Lower leg skin (tissue), 4 donors: Measurements from ENCODE around the gene CEP128. TPM values are rescaled to one million over a fixed set of nuclear protein-coding genes. Genes with fewer than 3 reads are reported as not detected.

ENCODE experiments used
- DNase-seq, 2 donors: peaks; one replicate each; pipeline ENCODE4 v3.0.0-alpha.2; 2019; ENCODE audit warnings: low spot score in 2 of 2
- H3K4me3 ChIP-seq: fragments of 200-600 bp; sonication (generic); 2 replicates; pipeline ENCODE4 v1.5.1; 2017; ENCODE audit warnings: mild to moderate bottlenecking, low read depth; ENCODE audit not compliant: poor library complexity, severe bottlenecking
- POLR2A ChIP-seq, 2 donors: fragments of 450-650 bp; IDR thresholded peaks; one replicate each; pipeline ENCODE4 v1.6.1; 2016 to 2017; ENCODE audit warnings: antibody characterized with exemption in 2 of 2, mild to moderate bottlenecking in 1 of 2, moderate library complexity in 1 of 2
- WGBS, 2 donors: methylation state at CpG; one replicate each; pipeline ENCODE4 v1.1.5; 2018; 5-methylcytosine and 5-hydroxymethylcytosine counted together
- intact Hi-C: fragments of 100-400 bp; cut with DNase I; formaldehyde crosslinking; loops from one replicate; pipeline ENCODE4 v1.15.0; 2023; ENCODE audit warnings: low total_unique reads
- total RNA-seq, 4 donors: library from RNA; depleted of rRNA; stranded (reverse); fragments of >200 nt; gene quantifications; one replicate each; pipeline ENCODE4 v1.1.0, GENCODE V29; 2016
- TF ChIP-seq, protein P1 (sequence below), 3 donors: fragments of 450-650 bp; IDR thresholded peaks; one replicate each; pipeline ENCODE4 v1.5.1; 2016; ENCODE audit warnings: antibody characterized with exemption in 3 of 3, mild to moderate bottlenecking in 3 of 3, moderate library complexity in 2 of 3

Gene CEP128
- total RNA-seq, 4 donors from 2014 or later, result 5.9 to 10.5 (median 9.0) TPM

GRCh38 chr14:80768646-80769045 lies 172.9 kb downstream of the CEP128 start:
- TF ChIP-seq POLR2A (IDR thresholded peaks at IDR 0.05), result no peak
- TF ChIP-seq, protein P1, sequence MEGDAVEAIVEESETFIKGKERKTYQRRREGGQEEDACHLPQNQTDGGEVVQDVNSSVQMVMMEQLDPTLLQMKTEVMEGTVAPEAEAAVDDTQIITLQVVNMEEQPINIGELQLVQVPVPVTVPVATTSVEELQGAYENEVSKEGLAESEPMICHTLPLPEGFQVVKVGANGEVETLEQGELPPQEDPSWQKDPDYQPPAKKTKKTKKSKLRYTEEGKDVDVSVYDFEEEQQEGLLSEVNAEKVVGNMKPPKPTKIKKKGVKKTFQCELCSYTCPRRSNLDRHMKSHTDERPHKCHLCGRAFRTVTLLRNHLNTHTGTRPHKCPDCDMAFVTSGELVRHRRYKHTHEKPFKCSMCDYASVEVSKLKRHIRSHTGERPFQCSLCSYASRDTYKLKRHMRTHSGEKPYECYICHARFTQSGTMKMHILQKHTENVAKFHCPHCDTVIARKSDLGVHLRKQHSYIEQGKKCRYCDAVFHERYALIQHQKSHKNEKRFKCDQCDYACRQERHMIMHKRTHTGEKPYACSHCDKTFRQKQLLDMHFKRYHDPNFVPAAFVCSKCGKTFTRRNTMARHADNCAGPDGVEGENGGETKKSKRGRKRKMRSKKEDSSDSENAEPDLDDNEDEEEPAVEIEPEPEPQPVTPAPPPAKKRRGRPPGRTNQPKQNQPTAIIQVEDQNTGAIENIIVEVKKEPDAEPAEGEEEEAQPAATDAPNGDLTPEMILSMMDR (IDR thresholded peaks at IDR 0.05), result no peak
- DNase-seq, result no peak
- 28 to 32% methylated on average over 3 of the region's 3 CpGs for WGBS, 2 donors
- intact Hi-C loops, result no loop called here
- H3K4me3 ChIP-seq, result no peak overlapping the region

DNA sequence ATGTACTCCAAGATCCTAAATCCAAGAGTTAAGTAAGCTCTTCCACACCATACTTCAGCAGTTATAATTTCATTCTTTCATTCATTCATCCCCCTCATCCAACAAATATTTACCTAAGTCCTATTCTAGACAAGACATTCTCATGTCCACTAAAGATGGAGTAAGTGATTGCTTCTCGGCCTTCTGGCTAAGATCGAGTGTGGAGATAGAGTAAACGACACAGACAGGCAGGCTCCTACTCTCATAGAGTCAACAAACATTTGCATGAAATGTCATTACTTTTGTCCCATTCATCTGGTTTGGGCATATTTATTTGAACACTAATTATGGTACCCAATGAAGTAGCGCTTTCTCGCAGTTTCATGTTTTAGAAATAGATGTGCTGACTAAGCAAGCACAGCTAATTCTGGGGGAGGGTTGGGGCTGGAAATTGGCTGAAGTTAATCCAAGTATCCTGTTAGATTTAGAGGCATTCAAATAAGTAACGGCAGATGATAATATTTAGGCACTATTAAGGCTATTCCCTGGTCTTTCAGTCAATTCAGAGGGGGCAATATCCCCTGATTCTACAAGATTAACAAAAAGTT lies 176.5 kb downstream of the CEP128 start:
- intact Hi-C loops, result loop anchor here (1.0 kb wide), 1 partner anchor 18 kb away; no protein-coding TSS in a partner anchor
- 97 to 98% methylated on average over 6 of the region's 6 CpGs for WGBS, 2 donors
- DNase-seq, result no peak
- H3K4me3 ChIP-seq, result no peak overlapping the region
- TF ChIP-seq POLR2A (IDR thresholded peaks at IDR 0.05), result no peak
- TF ChIP-seq, protein P1 (IDR thresholded peaks at IDR 0.05), result no peak

DNA sequence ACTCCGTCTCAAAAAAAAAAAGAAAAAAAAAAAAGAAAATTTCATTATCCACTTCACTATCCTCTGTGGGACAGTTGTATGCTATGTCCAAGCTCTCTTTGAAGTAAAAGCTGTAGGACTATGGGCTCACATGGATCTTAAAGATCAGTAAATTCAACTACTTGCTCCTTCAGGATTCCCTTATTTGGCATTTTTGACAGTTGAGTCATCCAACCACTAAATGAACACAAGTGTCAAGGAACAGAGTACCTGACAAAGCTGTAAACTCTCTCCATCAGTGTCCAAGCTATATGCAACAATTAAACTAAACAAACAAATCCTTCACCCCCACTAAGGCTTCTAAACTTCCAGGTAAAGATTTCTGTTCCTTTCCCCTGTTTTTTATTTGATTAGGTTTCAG lies 177.0 kb downstream of the CEP128 start:
- TF ChIP-seq, protein P1 (IDR thresholded peaks at IDR 0.05), result no peak
- no peak overlapping the region for H3K4me3 ChIP-seq
- no peak for DNase-seq
- intact Hi-C loops, result no loop called here
- WGBS, 2 donors, result 100% methylated on average over 1 of the region's 1 CpG

GRCh38 chr14:80762641-80763228 lies 178.8 kb downstream of the CEP128 start:
- no peak for DNase-seq
- TF ChIP-seq POLR2A (IDR thresholded peaks at IDR 0.05), result no peak
- TF ChIP-seq, protein P1 (IDR thresholded peaks at IDR 0.05), result no peak
- WGBS, 2 donors, result 92 to 97% methylated on average over 3 of the region's 3 CpGs
- intact Hi-C loops, result no loop called here
- H3K4me3 ChIP-seq, result no peak overlapping the region

DNA sequence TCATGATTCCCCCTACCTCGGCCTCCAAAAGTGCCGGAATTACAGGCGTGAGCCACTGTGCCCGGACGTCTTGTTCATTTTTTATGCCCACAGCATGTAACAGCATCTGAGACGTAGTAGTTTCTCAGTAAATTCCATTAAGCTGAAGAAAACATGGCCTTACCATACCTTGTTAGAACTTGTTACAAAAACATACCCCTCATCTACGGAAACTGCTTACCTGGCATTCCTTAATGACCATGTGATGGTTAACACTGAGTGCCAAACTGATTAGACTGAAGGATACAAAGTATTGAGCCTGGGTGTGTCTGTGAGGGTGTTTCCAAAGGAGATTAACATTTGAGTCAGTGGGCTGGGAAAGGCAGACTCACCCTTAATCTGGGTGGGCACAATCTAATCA lies 186.8 kb downstream of the CEP128 start:
- H3K4me3 ChIP-seq, result no peak overlapping the region
- DNase-seq, result no peak
- WGBS, 2 donors, result 75 to 83% methylated on average over 7 of the region's 7 CpGs
- intact Hi-C loops, result no loop called here
- TF ChIP-seq, protein P1 (IDR thresholded peaks at IDR 0.05), result no peak
- TF ChIP-seq POLR2A (IDR thresholded peaks at IDR 0.05), result no peak

GRCh38 chr14:80751285-80751684 lies 190.3 kb downstream of the CEP128 start:
- H3K4me3 ChIP-seq, result no peak overlapping the region
- intact Hi-C loops, result no loop called here
- whole genome bisulfite sequencing, 2 donors, result 97 to 100% methylated on average over 1 of the region's 1 CpG
- TF ChIP-seq POLR2A (IDR thresholded peaks at IDR 0.05), result no peak
- TF ChIP-seq, protein P1 (IDR thresholded peaks at IDR 0.05), result no peak
- DNase-seq, result no peak
